Brain microvascular endothelial cell (primary cell): ENCODE results near the gene AREG.

Experiments
- DNase-seq: peaks from one replicate; pipeline ENCODE4 v3.0.0-alpha.2; 2020
- H3K27ac ChIP-seq: fragments of 250-450 bp; sonication (Bioruptor Pico); 2 replicates; pipeline ENCODE4 v1.5.1; 2020; ENCODE audit warnings: mild to moderate bottlenecking, moderate library complexity
- H3K27me3 ChIP-seq: fragments of 250-450 bp; sonication (Bioruptor Pico); replicated peaks from 2 replicates; pipeline ENCODE4 v1.5.1; 2020; ENCODE audit warnings: mild to moderate bottlenecking
- H3K36me3 ChIP-seq: fragments of 250-450 bp; sonication (Bioruptor Pico); replicated peaks from 2 replicates; pipeline ENCODE4 v1.5.1; 2020; ENCODE audit warnings: mild to moderate bottlenecking
- H3K4me3 ChIP-seq: 2 replicates; pipeline ENCODE4 v1.5.1; 2011; ENCODE audit warnings: low read depth, mild to moderate bottlenecking, control low read depth, low read length, moderate library complexity
- CTCF ChIP-seq: IDR thresholded peaks from 2 replicates; pipeline ENCODE4 v1.5.1; 2011; ENCODE audit warnings: low read depth, mild to moderate bottlenecking, moderate library complexity, low read length, control low read depth, inconsistent platforms; ENCODE audit errors: missing control alignments
- in situ Hi-C: cut with HindIII; loops from 2 replicates; pipeline ENCODE4 v1.10.0; 2017; ENCODE audit warnings: low sequenced_read_pairs, low pct_ligation_motif_present

Gene AREG

GRCh38 chr4:74446193-74446868, 1.4 kb downstream of the AREG start:
- Histone ChIP-seq H3K4me3 (peak overlapping the region; percentile 27), H3K27me3 (no peaks in the 10 kb centered on the region), H3K27ac (no peak overlapping the region), H3K36me3 (no peaks in the 10 kb centered on the region)
- no peak for DNase-seq
- in situ Hi-C loops, result no loop called here
- no peak for TF ChIP-seq CTCF

GRCh38 chr4:74446896-74447295, 2.0 kb downstream of the AREG start:
- H3K4me3 ChIP-seq, result peak overlapping the region; percentile 27
- no peak overlapping the region for H3K27ac ChIP-seq
- in situ Hi-C loops, result no loop called here
- TF ChIP-seq CTCF, result no peak
- no peak for DNase-seq
- H3K27me3 ChIP-seq, result no peaks in the 10 kb centered on the region
- no peaks in the 10 kb centered on the region for H3K36me3 ChIP-seq

GRCh38 chr4:74447636-74448233, 2.8 kb downstream of the AREG start:
- in situ Hi-C loops, result no loop called here
- no peak for TF ChIP-seq CTCF
- no peak for DNase-seq
- H3K36me3 ChIP-seq, result no peaks in the 10 kb centered on the region
- peak overlapping the region; percentile 7 for H3K4me3 ChIP-seq
- no peak overlapping the region for H3K27ac ChIP-seq
- H3K27me3 ChIP-seq, result no peaks in the 10 kb centered on the region

GRCh38 chr4:74449571-74450297, 4.8 kb downstream of the AREG start:
- Histone ChIP-seq H3K27ac (peak overlapping the region; percentile 77), H3K36me3 (no peaks in the 10 kb centered on the region), H3K27me3 (no peaks in the 10 kb centered on the region), H3K4me3 (no peak overlapping the region)
- DNase-seq, result peak; percentile 23
- in situ Hi-C loops, result no loop called here
- no peak for TF ChIP-seq CTCF

- TF ChIP-seq CTCF, result no peak
- no peaks in the 10 kb centered on the region for H3K27me3 ChIP-seq
- in situ Hi-C loops, result no loop called here
- no peak for DNase-seq
- H3K4me3 ChIP-seq, result no peak overlapping the region
- no peaks in the 10 kb centered on the region for H3K36me3 ChIP-seq
- H3K27ac ChIP-seq, result peak overlapping the region; percentile 77
Observed at GRCh38 chr4:74450298-74450683, 5.4 kb downstream of the AREG start.
